ENCODE measurements around the gene ZFP69.
"Not testable (repeated sequence)": the region's sequence is repeated elsewhere in the genome, so short reads cannot be mapped to it uniquely, and the experiment has no call there.

Gene ZFP69

DNA sequence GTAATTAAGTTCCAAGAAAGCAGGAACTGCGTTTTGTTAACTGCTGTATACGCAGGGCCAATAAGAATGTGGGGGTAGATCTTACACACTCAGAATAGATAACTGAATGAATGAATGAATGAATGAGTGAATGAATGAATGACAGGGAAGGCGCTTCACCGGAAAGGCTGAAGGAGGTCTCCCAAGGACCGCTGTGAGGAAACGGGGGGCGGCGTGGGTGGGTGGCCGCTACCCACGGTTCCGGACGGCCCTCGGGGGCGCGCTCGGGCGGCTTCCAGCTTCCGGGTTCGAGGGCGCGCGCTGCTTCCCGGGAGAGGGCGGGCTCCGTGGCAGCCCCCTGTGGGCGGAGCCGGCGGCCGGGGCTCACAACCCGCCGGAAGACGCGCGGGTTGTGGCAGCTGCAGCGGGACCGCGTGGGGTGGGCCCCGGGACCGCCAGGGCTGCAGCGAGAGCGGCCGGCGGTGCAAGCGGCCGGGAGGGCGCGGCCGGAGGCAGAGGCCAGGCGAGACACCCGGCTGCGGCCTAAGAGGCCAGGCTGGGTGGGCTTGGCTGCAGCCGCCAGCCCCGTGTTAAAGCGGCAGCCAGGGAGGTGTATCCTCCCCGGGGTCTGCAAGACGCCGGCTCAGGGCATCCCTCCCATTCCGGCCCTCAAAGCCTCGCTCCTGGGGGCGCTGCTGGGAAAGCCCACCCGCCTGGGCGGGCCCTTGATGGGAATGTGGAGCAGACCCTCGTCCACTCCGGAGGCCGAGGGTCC is at the start of gene ZFP69:
TSS of gene ZFP69 (plus strand) at position 367 of the 754 bp plus-strand sequence. CDS start 2,072 bp downstream, outside the sequence.
- peak; percentile 75 for DNase-seq (ENCODE audit: low read depth)

DNA sequence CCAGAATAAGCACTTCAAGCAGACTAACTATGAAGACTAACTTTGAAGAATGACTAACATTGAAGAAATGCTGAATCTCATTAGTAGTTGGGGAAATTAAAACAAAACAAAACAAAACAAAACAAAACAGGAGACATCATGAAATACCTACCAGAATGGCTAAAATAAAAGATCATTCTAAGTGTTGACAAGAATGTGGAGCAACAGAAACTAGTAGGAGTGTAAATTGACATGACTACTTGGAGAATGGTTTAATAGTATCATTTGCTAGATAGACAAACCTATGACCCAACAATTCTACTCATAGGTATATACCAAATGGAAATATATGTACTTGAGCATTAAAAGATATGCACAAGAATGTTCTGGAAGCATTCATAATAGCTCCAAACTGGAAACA is 45.7 kb upstream of the ZFP69 start:
- DNase-seq (ENCODE audit: low read depth): no peak

DNA sequence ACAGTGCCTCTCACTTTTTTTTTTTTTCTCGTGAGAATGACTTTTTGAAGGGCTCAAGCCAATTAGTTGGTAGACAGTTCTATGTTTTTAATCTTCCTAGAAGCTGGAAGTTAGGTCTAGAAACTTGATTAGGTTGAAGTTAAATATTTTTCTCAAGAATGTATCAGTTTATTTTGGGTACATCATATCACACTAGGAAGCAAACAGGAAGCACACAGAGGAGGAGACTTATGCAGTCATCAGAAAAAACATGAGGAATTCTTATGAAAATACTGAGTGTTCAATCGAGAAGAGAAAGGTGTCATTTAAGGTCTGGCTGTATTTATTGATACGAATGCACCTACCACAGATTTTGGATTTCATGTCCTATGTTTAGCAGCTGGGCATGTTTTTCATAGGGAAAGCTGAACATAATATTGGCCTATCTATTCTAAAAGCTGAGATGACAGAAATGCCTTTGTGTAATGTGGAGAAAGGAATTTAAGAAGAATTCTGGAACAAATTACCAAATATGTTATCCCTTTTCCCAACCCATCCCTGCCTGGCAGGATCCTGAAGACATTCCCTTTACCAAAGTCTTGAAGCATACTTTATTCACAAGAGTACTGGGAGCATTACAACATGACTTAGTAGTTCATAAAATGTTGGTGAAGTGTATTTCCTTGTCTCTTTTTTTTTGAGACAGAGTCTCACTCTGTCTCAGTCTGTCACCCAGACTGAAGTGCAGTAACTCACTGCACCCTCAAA is 44.3 kb upstream of the ZFP69 start:
- peak; percentile 60 for DNase-seq (ENCODE audit: low read depth)

GRCh38 chr1:40435471-40435870 is 41.6 kb upstream of the ZFP69 start:
- DNase-seq (ENCODE audit: low read depth): no peak

- no peak for DNase-seq (ENCODE audit: low read depth)
Measured at GRCh38 chr1:40435876-40436275, 41.2 kb upstream of the ZFP69 start.

DNA sequence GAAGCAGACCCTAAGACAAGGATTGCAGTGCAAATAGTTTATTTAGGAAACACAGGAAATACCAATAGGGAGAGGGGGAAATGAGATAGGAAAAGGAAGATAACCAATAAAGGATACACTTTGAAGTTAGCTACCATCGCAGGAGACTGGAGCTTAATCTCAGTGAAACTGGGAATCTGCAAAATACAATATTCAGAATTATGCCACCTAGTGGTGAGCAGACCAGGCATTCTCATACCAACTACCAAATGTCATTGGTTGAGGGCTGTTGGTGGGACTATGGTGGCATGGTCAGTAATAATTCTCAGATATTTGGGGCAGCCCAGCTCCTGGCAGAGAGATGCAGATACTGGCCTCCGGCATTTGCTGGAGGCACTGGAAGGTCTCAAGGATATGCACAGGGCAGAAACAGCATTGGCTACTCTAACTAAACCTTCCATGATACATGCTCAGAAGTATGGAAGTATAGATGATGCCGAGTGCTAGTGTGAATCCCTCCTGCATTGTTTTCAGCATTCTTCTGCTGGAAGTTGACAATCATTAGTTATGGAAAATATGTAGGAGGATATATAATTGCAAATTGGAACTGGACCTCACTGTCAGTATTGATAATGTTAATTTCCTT is 38.6 kb upstream of the ZFP69 start:
- DNase-seq (ENCODE audit: low read depth): peak; percentile 39

DNA sequence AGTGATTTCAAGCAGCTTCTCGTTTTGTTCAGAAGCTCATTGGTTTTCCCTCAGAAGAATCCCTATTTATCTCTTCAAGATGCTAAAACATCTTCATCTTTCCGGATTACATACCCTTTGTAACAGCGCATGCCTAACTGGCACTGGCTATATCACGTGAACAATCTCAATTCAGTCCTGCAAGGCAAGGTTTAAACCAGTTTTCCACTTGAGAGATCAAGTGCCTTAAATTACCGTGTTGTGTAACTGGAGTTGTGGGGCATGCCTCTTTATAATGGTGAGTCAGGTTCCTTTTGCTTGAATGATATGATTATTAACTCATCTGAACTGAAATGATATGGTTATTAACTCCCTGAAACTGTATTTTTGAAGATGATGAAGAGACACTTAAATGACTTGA is 37.8 kb upstream of the ZFP69 start:
- no peak for DNase-seq (ENCODE audit: low read depth)

GRCh38 chr1:40449684-40450494 is 27.2 kb upstream of the ZFP69 start, which contains the start of gene ZFP69B:
Gene ZFP69B (plus strand): TSS chr1:40450476. CDS start chr1:40450962, 486 bp downstream.
- DNase-seq (ENCODE audit: low read depth): peak; percentile 92

DNA sequence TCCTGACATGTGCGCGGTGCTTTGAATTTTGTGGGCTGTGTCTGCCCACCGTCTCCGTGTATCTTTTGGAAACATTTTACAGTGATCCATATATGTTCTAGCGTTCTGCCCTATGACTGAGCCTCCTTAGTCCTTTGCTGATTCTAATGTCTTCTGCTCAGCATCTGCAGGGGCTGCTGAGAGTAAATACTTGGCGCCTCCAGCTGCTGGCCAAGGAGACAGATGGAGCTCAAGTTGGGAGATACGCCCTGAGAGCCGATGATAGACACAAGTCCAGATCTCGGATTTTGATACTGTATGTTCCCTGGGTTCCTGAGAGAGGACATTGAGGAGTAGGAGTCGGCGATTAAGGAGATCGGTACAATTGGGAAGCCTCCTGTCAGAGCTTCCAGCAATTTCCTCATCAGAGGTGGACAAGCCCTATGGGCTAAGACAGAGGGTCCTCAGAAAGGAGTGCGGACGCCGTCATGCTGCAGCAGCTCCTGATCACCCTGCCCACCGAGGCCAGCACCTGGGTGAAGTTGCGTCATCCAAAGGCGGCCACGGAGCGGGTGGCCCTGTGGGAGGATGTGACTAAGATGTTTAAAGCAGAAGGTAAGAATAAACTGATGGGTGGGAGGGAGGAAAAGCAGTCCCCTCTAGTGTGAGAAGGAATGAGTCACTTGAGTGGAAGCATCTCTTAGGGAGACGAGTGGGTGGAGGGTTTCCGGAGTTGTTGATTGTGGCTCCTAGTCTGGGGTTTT is 26.4 kb upstream of the ZFP69 start:
- peak; percentile 63 for DNase-seq (ENCODE audit: low read depth)

GRCh38 chr1:40451238-40451585 is 25.9 kb upstream of the ZFP69 start:
- no peak for DNase-seq (ENCODE audit: low read depth)

- no peak for DNase-seq (ENCODE audit: low read depth)
Measured at GRCh38 chr1:40454873-40455272, 22.2 kb upstream of the ZFP69 start.

DNA sequence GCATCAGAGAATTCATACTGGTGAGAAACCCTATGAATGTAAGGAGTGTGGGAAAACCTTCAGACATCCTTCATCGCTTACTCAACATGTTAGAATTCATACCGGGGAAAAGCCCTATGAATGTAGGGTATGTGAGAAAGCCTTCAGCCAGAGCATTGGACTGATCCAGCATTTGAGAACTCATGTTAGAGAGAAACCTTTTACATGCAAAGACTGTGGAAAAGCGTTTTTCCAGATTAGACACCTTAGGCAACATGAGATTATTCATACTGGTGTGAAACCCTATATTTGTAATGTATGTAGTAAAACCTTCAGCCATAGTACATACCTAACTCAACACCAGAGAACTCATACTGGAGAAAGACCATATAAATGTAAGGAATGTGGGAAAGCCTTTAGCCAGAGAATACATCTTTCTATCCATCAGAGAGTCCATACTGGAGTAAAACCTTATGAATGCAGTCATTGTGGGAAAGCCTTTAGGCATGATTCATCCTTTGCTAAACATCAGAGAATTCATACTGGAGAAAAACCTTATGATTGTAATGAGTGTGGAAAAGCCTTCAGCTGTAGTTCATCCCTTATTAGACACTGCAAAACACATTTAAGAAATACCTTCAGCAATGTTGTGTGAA is 14.0 kb upstream of the ZFP69 start:
- peak; percentile 3 for DNase-seq (ENCODE audit: low read depth)

GRCh38 chr1:40469327-40469726 is 7.8 kb upstream of the ZFP69 start:
- DNase-seq (ENCODE audit: low read depth): no peak

DNA sequence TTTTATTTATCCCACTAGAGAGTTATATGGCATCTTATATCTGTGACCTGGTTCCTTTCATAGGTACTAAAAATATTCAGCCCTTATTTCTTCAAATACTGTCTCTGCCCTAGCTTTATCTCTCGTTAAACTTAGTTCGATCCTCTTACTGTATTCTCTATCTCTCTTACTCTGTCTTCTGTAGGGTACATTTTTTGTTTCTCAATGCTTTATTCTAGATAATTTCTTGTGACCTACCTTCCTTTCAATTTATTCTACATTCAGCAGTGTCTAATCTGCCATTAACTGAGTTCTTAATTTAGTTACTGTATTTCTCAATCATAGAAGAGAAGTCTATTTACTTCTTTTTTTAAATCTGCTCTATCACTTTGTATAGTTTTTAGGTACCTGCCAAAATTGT is 1.8 kb upstream of the ZFP69 start:
- no peak for DNase-seq (ENCODE audit: low read depth)

DNA sequence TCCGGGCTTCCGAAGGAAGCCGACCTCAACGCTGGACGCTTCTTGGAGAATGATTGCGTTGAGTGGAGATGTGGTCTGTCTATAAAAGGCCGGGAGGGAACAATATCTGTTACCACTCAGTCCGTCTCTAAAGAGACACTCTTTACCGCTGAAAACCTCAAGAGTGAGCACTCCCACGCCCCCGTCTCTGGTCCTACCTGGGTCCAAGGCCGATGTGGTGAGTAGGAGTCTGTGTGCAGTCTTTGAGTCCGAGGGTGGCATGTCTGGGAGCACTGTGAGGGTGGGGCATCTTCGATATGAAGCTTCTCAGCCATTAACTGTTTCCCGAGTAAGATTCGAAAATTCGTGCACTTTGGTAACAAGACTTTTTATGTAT is 576 bp downstream of the ZFP69 start:
- DNase-seq (ENCODE audit: low read depth): peak; percentile 28

GRCh38 chr1:40478276-40478675 is 1.2 kb downstream of the ZFP69 start:
- peak; percentile 24 for DNase-seq (ENCODE audit: low read depth)

GRCh38 chr1:40479156-40479555 is 2.1 kb downstream of the ZFP69 start:
- DNase-seq (ENCODE audit: low read depth): no peak

DNA sequence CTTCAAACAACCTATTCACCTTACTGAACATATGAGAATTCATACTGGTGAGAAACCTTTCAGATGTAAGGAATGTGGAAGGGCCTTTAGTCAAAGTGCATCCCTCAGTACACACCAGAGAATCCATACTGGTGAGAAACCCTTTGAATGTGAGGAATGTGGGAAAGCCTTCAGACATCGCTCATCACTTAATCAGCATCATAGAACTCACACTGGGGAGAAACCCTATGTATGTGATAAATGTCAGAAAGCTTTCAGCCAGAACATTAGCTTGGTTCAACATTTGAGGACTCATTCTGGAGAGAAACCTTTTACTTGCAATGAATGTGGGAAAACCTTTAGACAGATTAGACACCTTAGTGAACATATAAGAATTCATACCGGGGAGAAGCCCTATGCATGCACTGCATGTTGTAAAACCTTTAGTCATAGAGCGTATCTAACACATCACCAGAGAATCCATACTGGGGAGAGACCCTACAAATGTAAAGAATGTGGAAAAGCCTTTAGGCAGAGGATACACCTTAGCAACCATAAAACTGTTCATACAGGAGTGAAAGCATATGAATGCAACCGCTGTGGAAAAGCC is 18.3 kb downstream of the ZFP69 start:
- DNase-seq (ENCODE audit: low read depth): peak; percentile 6

DNA sequence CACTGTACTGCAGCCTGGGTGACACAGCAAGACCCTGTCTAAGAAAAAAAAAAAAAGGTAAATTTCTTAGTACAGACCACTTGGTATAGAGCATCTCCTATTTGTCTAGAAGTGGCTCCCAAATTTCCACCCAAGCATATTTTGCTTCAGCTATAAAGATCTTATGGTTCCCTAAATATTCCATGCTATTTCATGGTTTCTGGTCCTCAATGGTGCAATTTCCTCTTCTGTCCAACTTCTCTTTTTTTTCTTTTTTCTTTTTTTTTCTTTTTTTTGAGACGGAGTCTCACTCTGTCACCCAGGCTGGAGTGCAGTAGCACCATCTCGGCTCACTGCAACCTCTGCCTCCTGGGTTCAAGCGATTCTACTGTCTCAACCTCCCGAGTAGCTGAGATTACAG is 25.6 kb downstream of the ZFP69 start:
- not testable (repeated sequence) for DNase-seq (ENCODE audit: low read depth)

DNA sequence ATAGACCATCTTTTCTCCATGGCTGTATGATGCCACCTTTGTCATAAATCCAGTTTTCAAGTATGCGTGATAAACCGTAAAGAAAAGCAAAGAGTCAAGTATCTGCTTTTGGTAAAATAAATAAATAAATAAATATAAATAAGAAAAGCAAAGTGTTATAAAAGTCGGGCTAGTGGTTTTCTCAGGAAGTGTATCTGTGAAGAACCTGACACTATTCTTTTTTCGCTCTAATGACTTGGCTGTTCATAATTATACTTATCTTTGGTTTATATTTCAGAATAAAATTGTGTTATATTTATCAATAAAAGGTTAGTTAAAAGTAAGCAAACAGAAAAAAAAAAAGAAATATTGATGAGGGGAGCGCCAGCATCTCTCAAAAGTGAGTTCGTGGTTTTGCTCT is 30.9 kb downstream of the ZFP69 start:
- no peak for DNase-seq (ENCODE audit: low read depth)
